Fibroblast of the aortic adventitia (primary cell): ENCODE measurements around the gene CIAO1. TPM values are rescaled to one million over a fixed set of nuclear protein-coding genes. Genes with fewer than 3 reads are reported as not detected.

ENCODE experiments used
- DNase-seq: peaks from one replicate; pipeline ENCODE4 v3.0.0-alpha.2; 2010; ENCODE audit warnings: low read depth
- H3K4me3 ChIP-seq: 2 replicates; pipeline ENCODE4 v1.5.1; 2011; ENCODE audit warnings: low read depth, mild to moderate bottlenecking, control low read depth, low read length, moderate library complexity
- CTCF ChIP-seq: IDR thresholded peaks from 2 replicates; pipeline ENCODE4 v1.5.1; 2011; ENCODE audit warnings: mild to moderate bottlenecking, low read length, control low read depth, inconsistent platforms; ENCODE audit not compliant: insufficient read depth
- total RNA-seq: library from RNA; depleted of rRNA; stranded (reverse); fragments of >200 nt; gene quantifications from 2 replicates; pipeline ENCODE4 v1.2.3, GENCODE V29; 2012; ENCODE audit warnings: low replicate concordance

CIAO1 gene
- total RNA-seq, 1 donor, result 71.8 TPM

GRCh38 chr2:96320728-96321622 lies 55.0 kb downstream of the CIAO1 start:
- H3K4me3 ChIP-seq, result peak overlapping the region; percentile 69
- TF ChIP-seq CTCF, result no peak
- DNase-seq, result peak; percentile 25

Other genes with a start within 250 kb of the CIAO1 start
- gene GPAT2, start 231.3 kb upstream of the CIAO1 start, total RNA-seq, result 10.2 TPM in 1 of 2 replicates, not detected in the other
- under 0.01 TPM in 1 of 2 replicates, not detected in the other for gene ADRA2B, start 149.7 kb upstream of the CIAO1 start, total RNA-seq
- not detected in 2 replicates for gene ASTL, start 127.7 kb upstream of the CIAO1 start, total RNA-seq
- gene DUSP2, start 120.8 kb upstream of the CIAO1 start, total RNA-seq, result 0.36 and 1.4 TPM in 2 replicates
- 85.8 and 170 TPM in 2 replicates for gene STARD7, start 57.4 kb upstream of the CIAO1 start, total RNA-seq
- 18.6 and 31.6 TPM in 2 replicates for gene TMEM127, start 228 bp upstream of the CIAO1 start, total RNA-seq
- gene SNRNP200, start 39.3 kb downstream of the CIAO1 start, total RNA-seq, result 28.0 and 39.3 TPM in 2 replicates
- gene ITPRIPL1, start 59.1 kb downstream of the CIAO1 start, total RNA-seq, result 2.5 and 3.4 TPM in 2 replicates
- 0.57 and 18.7 TPM in 2 replicates for gene NCAPH, start 69.5 kb downstream of the CIAO1 start, total RNA-seq
- gene NEURL3, start 239.1 kb downstream of the CIAO1 start, total RNA-seq, result not detected in 2 replicates